ENCODE results near the gene GMDS. TPM values are rescaled to one million over a fixed set of nuclear protein-coding genes. Genes with fewer than 3 reads are reported as not detected.

Gene GMDS
- total RNA-seq, result 1 to 10 TPM; 3.4 to 7.2 (median 4.6) TPM

DNA sequence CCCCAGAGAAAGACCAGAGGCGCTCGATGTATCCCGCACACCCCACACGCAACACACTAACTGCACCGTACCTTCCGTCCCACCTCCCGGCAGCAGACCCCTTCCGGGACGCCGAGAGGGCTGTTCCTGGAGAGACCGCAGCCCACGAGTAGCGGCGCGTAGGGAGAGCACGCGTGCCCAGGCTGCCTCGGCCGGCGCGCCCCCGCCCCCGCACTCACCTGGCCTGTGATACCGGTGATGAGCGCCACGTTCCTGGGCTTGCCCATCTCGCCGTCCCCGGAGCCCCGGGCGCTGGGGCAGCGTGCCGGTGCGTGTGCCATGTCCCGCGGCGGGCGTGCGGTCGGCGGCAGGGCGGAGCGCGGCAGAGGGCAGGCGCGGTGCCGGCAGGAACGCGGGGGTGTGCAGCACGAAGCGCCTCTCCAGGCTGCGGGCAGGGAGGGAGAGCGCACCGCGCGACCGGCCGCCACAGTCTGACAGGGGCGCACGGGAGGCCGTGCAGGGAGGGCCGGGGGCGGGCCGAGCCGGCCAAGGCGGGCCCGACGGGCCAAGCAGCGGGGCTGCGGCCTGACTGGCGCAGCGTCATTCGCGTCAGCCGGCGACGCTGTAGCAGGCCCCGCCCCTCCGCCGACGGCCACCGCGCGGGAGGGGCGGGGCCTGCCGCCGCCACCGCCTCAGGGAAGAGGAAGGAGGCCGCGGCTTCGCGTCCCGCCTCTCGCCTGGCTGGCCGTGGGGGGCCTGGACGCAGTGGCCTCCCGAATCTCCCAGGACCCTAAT is at the start of gene GMDS:
Gene GMDS (minus strand): TSS at position 503 of the 774 bp plus-strand sequence.
- in situ Hi-C loops (cut with MboI; ENCODE audit: low sequenced_read_pairs in 4 of 4), result no loop called here
- H3K27ac ChIP-seq, result peak within 1 kb of the TSS; percentile 88 to 96 (median 90)
- TF ChIP-seq, protein P1, sequence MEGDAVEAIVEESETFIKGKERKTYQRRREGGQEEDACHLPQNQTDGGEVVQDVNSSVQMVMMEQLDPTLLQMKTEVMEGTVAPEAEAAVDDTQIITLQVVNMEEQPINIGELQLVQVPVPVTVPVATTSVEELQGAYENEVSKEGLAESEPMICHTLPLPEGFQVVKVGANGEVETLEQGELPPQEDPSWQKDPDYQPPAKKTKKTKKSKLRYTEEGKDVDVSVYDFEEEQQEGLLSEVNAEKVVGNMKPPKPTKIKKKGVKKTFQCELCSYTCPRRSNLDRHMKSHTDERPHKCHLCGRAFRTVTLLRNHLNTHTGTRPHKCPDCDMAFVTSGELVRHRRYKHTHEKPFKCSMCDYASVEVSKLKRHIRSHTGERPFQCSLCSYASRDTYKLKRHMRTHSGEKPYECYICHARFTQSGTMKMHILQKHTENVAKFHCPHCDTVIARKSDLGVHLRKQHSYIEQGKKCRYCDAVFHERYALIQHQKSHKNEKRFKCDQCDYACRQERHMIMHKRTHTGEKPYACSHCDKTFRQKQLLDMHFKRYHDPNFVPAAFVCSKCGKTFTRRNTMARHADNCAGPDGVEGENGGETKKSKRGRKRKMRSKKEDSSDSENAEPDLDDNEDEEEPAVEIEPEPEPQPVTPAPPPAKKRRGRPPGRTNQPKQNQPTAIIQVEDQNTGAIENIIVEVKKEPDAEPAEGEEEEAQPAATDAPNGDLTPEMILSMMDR (IDR thresholded peaks at IDR 0.05 in 4 of 5, conservative IDR thresholded peaks at IDR 0.05 in 1 of 5), result peak in 1 of 5 experiments; percentile 17
- TF ChIP-seq POLR2A (IDR thresholded peaks at IDR 0.05), result peak; percentile 91 to 96
- ATAC-seq (peak; percentile 90), DNase-seq (peak; percentile 64 to 78)
- H3K36me3 ChIP-seq, result peaks cover 0 to 12% of the 10 kb centered on the region in 2 donors
- H3K4me3 ChIP-seq, result peak within 1 kb of the TSS; percentile 70 to 96 (median 71)
- H3K4me1 ChIP-seq, result peaks cover 5 to 13% of the 10 kb centered on the region in 2 donors
- intact Hi-C loops (cut with DNase I; ENCODE audit: low total_unique reads), result loop anchor here (1.0 to 10.0 kb wide), 5 partner anchors 387 to 1892 kb away; partner anchors contain the start of genes ECI2, FOXC1 and WRNIP1
- H3K27me3 ChIP-seq, result no peaks in the 10 kb centered on the region
- no peaks in the 10 kb centered on the region for H3K9me3 ChIP-seq

- in situ Hi-C loops (cut with MboI; ENCODE audit: low sequenced_read_pairs in 4 of 4) (no loop called here), intact Hi-C loops (cut with DNase I; ENCODE audit: low total_unique reads) (no loop called here)
- Histone ChIP-seq H3K27ac (no peak overlapping the region), H3K9me3 (no peaks in the 10 kb centered on the region), H3K27me3 (no peaks in the 10 kb centered on the region), H3K36me3 (peaks cover 0 to 6% of the 10 kb centered on the region in 2 donors), H3K4me1 (no peaks in the 10 kb centered on the region), H3K4me3 (no peak overlapping the region)
- DNase-seq (no peak), ATAC-seq (no peak)
- TF ChIP-seq, protein P1 (IDR thresholded peaks at IDR 0.05 in 4 of 5, conservative IDR thresholded peaks at IDR 0.05 in 1 of 5), result no peak
- TF ChIP-seq POLR2A (IDR thresholded peaks at IDR 0.05), result no peak
Measured at GRCh38 chr6:2285510-2285909, 40.1 kb upstream of the GMDS start.

GRCh38 chr6:2275892-2276242 is 30.5 kb upstream of the GMDS start:
- Histone ChIP-seq H3K4me1 (no peaks in the 10 kb centered on the region), H3K27me3 (no peaks in the 10 kb centered on the region), H3K36me3 (peaks cover 0 to 19% of the 10 kb centered on the region in 2 donors), H3K27ac (no peak overlapping the region), H3K4me3 (no peak overlapping the region), H3K9me3 (no peaks in the 10 kb centered on the region)
- ATAC-seq (no peak), DNase-seq (no peak)
- TF ChIP-seq, protein P1 (IDR thresholded peaks at IDR 0.05 in 4 of 5, conservative IDR thresholded peaks at IDR 0.05 in 1 of 5), result no peak
- no peak for TF ChIP-seq POLR2A (IDR thresholded peaks at IDR 0.05)
- intact Hi-C loops (cut with DNase I; ENCODE audit: low total_unique reads), result no loop called here
- in situ Hi-C loops (cut with MboI; ENCODE audit: low sequenced_read_pairs in 4 of 4), result no loop called here

GRCh38 chr6:2274981-2275891 is 29.8 kb upstream of the GMDS start:
- DNase-seq, result no peak
- Histone ChIP-seq H3K36me3 (peaks cover 0 to 19% of the 10 kb centered on the region in 2 donors), H3K9me3 (no peaks in the 10 kb centered on the region), H3K4me3 (no peak overlapping the region), H3K27me3 (no peaks in the 10 kb centered on the region), H3K4me1 (no peaks in the 10 kb centered on the region), H3K27ac (no peak overlapping the region)
- intact Hi-C loops (cut with DNase I; ENCODE audit: low total_unique reads) (no loop called here), in situ Hi-C loops (cut with MboI; ENCODE audit: low sequenced_read_pairs in 4 of 4) (no loop called here)
- no peak for ATAC-seq
- TF ChIP-seq POLR2A (IDR thresholded peaks at IDR 0.05), result no peak

DNA sequence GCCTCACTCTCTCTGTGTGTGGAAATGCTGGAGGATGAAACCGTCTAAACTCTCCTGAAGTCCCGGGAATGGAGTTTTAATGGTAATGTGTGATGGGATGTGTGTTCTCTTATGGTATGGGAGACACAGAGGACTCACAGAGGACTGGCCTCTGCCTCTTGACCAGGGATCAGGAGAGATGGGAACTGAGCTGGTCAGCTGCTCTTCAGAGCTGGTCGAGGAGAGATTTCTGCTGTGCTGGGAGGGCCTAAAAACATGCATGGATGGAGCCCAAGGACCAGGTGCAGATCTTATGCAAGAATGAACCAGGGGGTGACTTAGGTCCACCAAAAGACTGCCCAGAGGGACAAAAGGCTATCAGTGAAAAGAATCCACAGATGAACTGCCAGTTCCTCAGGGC is 27.3 kb upstream of the GMDS start:
- in situ Hi-C loops (cut with MboI; ENCODE audit: low sequenced_read_pairs in 4 of 4), result no loop called here
- peaks cover 0 to 19% of the 10 kb centered on the region in 2 donors for H3K36me3 ChIP-seq

More for the DNA sequence above, 27.3 kb upstream of the GMDS start:
- TF ChIP-seq, protein P1 (IDR thresholded peaks at IDR 0.05 in 4 of 5, conservative IDR thresholded peaks at IDR 0.05 in 1 of 5), result no peak
- no peak for TF ChIP-seq POLR2A (IDR thresholded peaks at IDR 0.05)
- H3K4me1 ChIP-seq, result no peaks in the 10 kb centered on the region
- H3K27ac ChIP-seq, result no peak overlapping the region
- no peaks in the 10 kb centered on the region for H3K9me3 ChIP-seq
- no peaks in the 10 kb centered on the region for H3K27me3 ChIP-seq
- no peak for DNase-seq
- no peak for ATAC-seq
- no peak overlapping the region for H3K4me3 ChIP-seq
- intact Hi-C loops (cut with DNase I; ENCODE audit: low total_unique reads), result no loop called here

Data from gastrocnemius medialis (tissue), 4 donors.